Dendritic cell treated with granulocyte-macrophage colony-stimulating factor and Interleukin-4, amounts not matched to agents 40 ng/mL and 50 ng/mL, for 4 days (primary cell): ENCODE measurements around the gene HDGFL1.

Experiments
- H3K27ac Mint-ChIP-seq: one replicate; pipeline ENCODE4 v1.8.0; 2022; ENCODE audit warnings: mild to moderate bottlenecking, mixed read lengths
- H3K27me3 Mint-ChIP-seq: one replicate; pipeline ENCODE4 v1.8.0; 2022; ENCODE audit warnings: mild to moderate bottlenecking, mixed read lengths
- H3K36me3 Mint-ChIP-seq: one replicate; pipeline ENCODE4 v1.8.0; 2022; ENCODE audit warnings: low read depth, mixed read lengths
- H3K4me1 Mint-ChIP-seq: one replicate; pipeline ENCODE4 v1.8.0; 2022; ENCODE audit warnings: low read depth, mixed read lengths
- H3K4me3 Mint-ChIP-seq: one replicate; pipeline ENCODE4 v1.8.0; 2022; ENCODE audit warnings: mild to moderate bottlenecking, moderate library complexity, mixed read lengths
- H3K9me3 Mint-ChIP-seq: one replicate; pipeline ENCODE4 v1.8.0; 2022; ENCODE audit warnings: mixed read lengths
- intact Hi-C: fragments of 100-400 bp; cut with micrococcal nuclease; formaldehyde crosslinking; loops from one replicate; pipeline ENCODE4 v1.15.0; 2022

Gene HDGFL1

GRCh38 chr6:22569281-22570184, at the start of gene HDGFL1:
HDGFL1 (plus strand) TSS chr6:22569566; CDS start chr6:22569576, 10 bp downstream.
- Mint-ChIP-seq H3K36me3 (no peaks in the 10 kb centered on the region), H3K4me1 (no peaks in the 10 kb centered on the region), H3K9me3 (peaks cover 26% of the 10 kb centered on the region), H3K4me3 (no peak within 1 kb of the TSS), H3K27ac (no peak within 1 kb of the TSS), H3K27me3 (no peaks in the 10 kb centered on the region)
- intact Hi-C loops, result no loop called here

- no peak overlapping the region for H3K27ac Mint-ChIP-seq
- H3K4me1 Mint-ChIP-seq, result no peaks in the 10 kb centered on the region
- no peaks in the 10 kb centered on the region for H3K9me3 Mint-ChIP-seq
- intact Hi-C loops, result no loop called here
- H3K36me3 Mint-ChIP-seq, result no peaks in the 10 kb centered on the region
- no peaks in the 10 kb centered on the region for H3K27me3 Mint-ChIP-seq
- H3K4me3 Mint-ChIP-seq, result no peak overlapping the region
Observed at GRCh38 chr6:22521035-22521434, 48.3 kb upstream of the HDGFL1 start.

GRCh38 chr6:22526736-22527135, 42.6 kb upstream of the HDGFL1 start:
- no peaks in the 10 kb centered on the region for H3K9me3 Mint-ChIP-seq
- H3K4me3 Mint-ChIP-seq, result no peak overlapping the region

GRCh38 chr6:22529866-22530265, 39.5 kb upstream of the HDGFL1 start:
- Mint-ChIP-seq H3K27ac (no peak overlapping the region), H3K27me3 (no peaks in the 10 kb centered on the region), H3K4me3 (no peak overlapping the region), H3K4me1 (no peaks in the 10 kb centered on the region), H3K9me3 (no peaks in the 10 kb centered on the region), H3K36me3 (no peaks in the 10 kb centered on the region)
- intact Hi-C loops, result no loop called here

More at GRCh38 chr6:22526736-22527135, 42.6 kb upstream of the HDGFL1 start:
- no peak overlapping the region for H3K27ac Mint-ChIP-seq
- intact Hi-C loops, result no loop called here
- H3K27me3 Mint-ChIP-seq, result no peaks in the 10 kb centered on the region
- no peaks in the 10 kb centered on the region for H3K36me3 Mint-ChIP-seq
- no peaks in the 10 kb centered on the region for H3K4me1 Mint-ChIP-seq

GRCh38 chr6:22530506-22530905, 38.9 kb upstream of the HDGFL1 start:
- intact Hi-C loops, result no loop called here
- H3K36me3 Mint-ChIP-seq, result no peaks in the 10 kb centered on the region
- no peak overlapping the region for H3K27ac Mint-ChIP-seq
- H3K4me3 Mint-ChIP-seq, result no peak overlapping the region
- no peaks in the 10 kb centered on the region for H3K4me1 Mint-ChIP-seq
- no peaks in the 10 kb centered on the region for H3K9me3 Mint-ChIP-seq
- no peaks in the 10 kb centered on the region for H3K27me3 Mint-ChIP-seq

- H3K27me3 Mint-ChIP-seq, result no peaks in the 10 kb centered on the region
- intact Hi-C loops, result no loop called here
- H3K4me3 Mint-ChIP-seq, result no peak overlapping the region
- no peak overlapping the region for H3K27ac Mint-ChIP-seq
- H3K9me3 Mint-ChIP-seq, result no peaks in the 10 kb centered on the region
- no peaks in the 10 kb centered on the region for H3K4me1 Mint-ChIP-seq
- no peaks in the 10 kb centered on the region for H3K36me3 Mint-ChIP-seq
Observed at GRCh38 chr6:22536122-22536521, 33.2 kb upstream of the HDGFL1 start.

GRCh38 chr6:22544476-22544875, 24.9 kb upstream of the HDGFL1 start:
- Mint-ChIP-seq H3K27me3 (no peaks in the 10 kb centered on the region), H3K9me3 (no peaks in the 10 kb centered on the region)

GRCh38 chr6:22545051-22545450, 24.3 kb upstream of the HDGFL1 start:
- H3K27ac Mint-ChIP-seq, result no peak overlapping the region

More at GRCh38 chr6:22544476-22544875, 24.9 kb upstream of the HDGFL1 start:
- Mint-ChIP-seq H3K4me3 (no peak overlapping the region), H3K27ac (no peak overlapping the region), H3K36me3 (no peaks in the 10 kb centered on the region), H3K4me1 (no peaks in the 10 kb centered on the region)
- intact Hi-C loops, result no loop called here

GRCh38 chr6:22546236-22546635, 23.1 kb upstream of the HDGFL1 start:
- Mint-ChIP-seq H3K27me3 (no peaks in the 10 kb centered on the region), H3K4me1 (no peaks in the 10 kb centered on the region), H3K36me3 (no peaks in the 10 kb centered on the region), H3K27ac (no peak overlapping the region), H3K4me3 (no peak overlapping the region), H3K9me3 (peaks cover 10% of the 10 kb centered on the region)
- intact Hi-C loops, result no loop called here

More at GRCh38 chr6:22545051-22545450, 24.3 kb upstream of the HDGFL1 start:
- Mint-ChIP-seq H3K4me1 (no peaks in the 10 kb centered on the region), H3K4me3 (no peak overlapping the region), H3K27me3 (no peaks in the 10 kb centered on the region), H3K36me3 (no peaks in the 10 kb centered on the region), H3K9me3 (peaks cover 4% of the 10 kb centered on the region)
- intact Hi-C loops, result no loop called here

- Mint-ChIP-seq H3K4me1 (no peaks in the 10 kb centered on the region), H3K36me3 (no peaks in the 10 kb centered on the region), H3K27me3 (no peaks in the 10 kb centered on the region), H3K27ac (no peak overlapping the region), H3K4me3 (no peak overlapping the region), H3K9me3 (peaks cover 10% of the 10 kb centered on the region)
- intact Hi-C loops, result no loop called here
Observed at GRCh38 chr6:22550971-22551670, 18.2 kb upstream of the HDGFL1 start.

- Mint-ChIP-seq H3K4me1 (no peaks in the 10 kb centered on the region), H3K36me3 (no peaks in the 10 kb centered on the region), H3K27me3 (no peaks in the 10 kb centered on the region), H3K4me3 (no peak overlapping the region), H3K9me3 (no peaks in the 10 kb centered on the region), H3K27ac (no peak overlapping the region)
- intact Hi-C loops, result no loop called here
Observed at GRCh38 chr6:22556266-22556665, 13.1 kb upstream of the HDGFL1 start.

GRCh38 chr6:22557007-22557406, 12.4 kb upstream of the HDGFL1 start:
- no peak overlapping the region for H3K4me3 Mint-ChIP-seq
- intact Hi-C loops, result no loop called here
- H3K27me3 Mint-ChIP-seq, result no peaks in the 10 kb centered on the region
- no peaks in the 10 kb centered on the region for H3K4me1 Mint-ChIP-seq
- no peaks in the 10 kb centered on the region for H3K36me3 Mint-ChIP-seq
- no peak overlapping the region for H3K27ac Mint-ChIP-seq
- H3K9me3 Mint-ChIP-seq, result no peaks in the 10 kb centered on the region

GRCh38 chr6:22558288-22558882, 11.0 kb upstream of the HDGFL1 start:
- Mint-ChIP-seq H3K27me3 (no peaks in the 10 kb centered on the region), H3K4me1 (no peaks in the 10 kb centered on the region), H3K4me3 (no peak overlapping the region), H3K36me3 (no peaks in the 10 kb centered on the region), H3K9me3 (no peaks in the 10 kb centered on the region), H3K27ac (no peak overlapping the region)
- intact Hi-C loops, result no loop called here

- H3K4me1 Mint-ChIP-seq, result no peaks in the 10 kb centered on the region
- no peaks in the 10 kb centered on the region for H3K36me3 Mint-ChIP-seq
- no peak overlapping the region for H3K27ac Mint-ChIP-seq
- no peaks in the 10 kb centered on the region for H3K27me3 Mint-ChIP-seq
- peaks cover 26% of the 10 kb centered on the region for H3K9me3 Mint-ChIP-seq
- intact Hi-C loops, result no loop called here
- H3K4me3 Mint-ChIP-seq, result no peak overlapping the region
Observed at GRCh38 chr6:22568854-22569253, 512 bp upstream of the HDGFL1 start.
